PC-9 (cell line): ENCODE data around the gene SLC52A1.

Source experiments
- EZH2 ChIP-seq: fragments of 200-600 bp; sonication (generic); IDR thresholded peaks from 2 replicates; pipeline ENCODE4 v1.8.0; 2017; ENCODE audit warnings: antibody characterized with exemption, low read depth
- TF ChIP-seq, protein P1 (sequence below): fragments of 200-600 bp; sonication (generic); conservative IDR thresholded peaks from 2 replicates; pipeline ENCODE4 v1.6.1; 2017; ENCODE audit warnings: mixed run types, antibody characterized with exemption, mild to moderate bottlenecking, moderate library complexity

DNA sequence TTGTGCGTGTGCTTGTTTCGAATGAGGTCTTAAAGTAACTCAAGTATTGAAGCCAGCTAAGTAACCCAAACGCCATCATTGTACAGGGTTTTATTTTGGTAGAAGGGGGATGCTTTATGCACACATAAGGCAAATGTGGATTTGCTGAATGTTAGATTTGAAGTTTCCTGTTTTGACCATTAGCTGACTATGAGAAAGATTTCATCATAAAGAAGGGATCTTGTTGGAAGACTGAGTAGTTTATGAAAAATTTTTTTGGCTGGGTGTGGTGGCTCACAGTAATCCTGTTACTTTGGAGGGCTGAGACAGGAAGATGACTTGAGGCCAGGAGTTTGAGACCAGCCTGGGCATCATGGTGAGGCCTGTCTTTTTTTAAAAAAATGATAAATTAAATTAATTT is 33.0 kb upstream of the SLC52A1 start:
- TF ChIP-seq EZH2: no peak
- TF ChIP-seq, protein P1, sequence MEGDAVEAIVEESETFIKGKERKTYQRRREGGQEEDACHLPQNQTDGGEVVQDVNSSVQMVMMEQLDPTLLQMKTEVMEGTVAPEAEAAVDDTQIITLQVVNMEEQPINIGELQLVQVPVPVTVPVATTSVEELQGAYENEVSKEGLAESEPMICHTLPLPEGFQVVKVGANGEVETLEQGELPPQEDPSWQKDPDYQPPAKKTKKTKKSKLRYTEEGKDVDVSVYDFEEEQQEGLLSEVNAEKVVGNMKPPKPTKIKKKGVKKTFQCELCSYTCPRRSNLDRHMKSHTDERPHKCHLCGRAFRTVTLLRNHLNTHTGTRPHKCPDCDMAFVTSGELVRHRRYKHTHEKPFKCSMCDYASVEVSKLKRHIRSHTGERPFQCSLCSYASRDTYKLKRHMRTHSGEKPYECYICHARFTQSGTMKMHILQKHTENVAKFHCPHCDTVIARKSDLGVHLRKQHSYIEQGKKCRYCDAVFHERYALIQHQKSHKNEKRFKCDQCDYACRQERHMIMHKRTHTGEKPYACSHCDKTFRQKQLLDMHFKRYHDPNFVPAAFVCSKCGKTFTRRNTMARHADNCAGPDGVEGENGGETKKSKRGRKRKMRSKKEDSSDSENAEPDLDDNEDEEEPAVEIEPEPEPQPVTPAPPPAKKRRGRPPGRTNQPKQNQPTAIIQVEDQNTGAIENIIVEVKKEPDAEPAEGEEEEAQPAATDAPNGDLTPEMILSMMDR: no peak
